Effector memory CD8-positive, alpha-beta T cell (primary cell): Measurements from ENCODE around the gene IL22RA1.

ENCODE experiments used
- ATAC-seq: fragments of 150-1000 bp; cut with Tn5 transposase; replicated peaks from 2 replicates; pipeline ENCODE4 v1.10.0; 2021; ENCODE audit warnings: mild to moderate bottlenecking, moderate library complexity
- DNase-seq, 3 experiments: peaks; one replicate each; pipeline ENCODE4 v3.0.0; 2021
- H3K27ac Mint-ChIP-seq, 2 donors: one replicate each; pipeline ENCODE4 v1.8.0; 2022; ENCODE audit warnings: mild to moderate bottlenecking in 2 of 2, mixed read lengths in 2 of 2, moderate library complexity in 2 of 2
- H3K27me3 Mint-ChIP-seq, 2 donors: one replicate each; pipeline ENCODE4 v1.8.0; 2022; ENCODE audit warnings: mixed read lengths in 2 of 2
- H3K36me3 Mint-ChIP-seq: one replicate; pipeline ENCODE4 v1.8.0; 2022; ENCODE audit warnings: mild to moderate bottlenecking, moderate library complexity, mixed read lengths; ENCODE audit not compliant: insufficient read depth
- H3K4me1 Mint-ChIP-seq, 2 donors: one replicate each; pipeline ENCODE4 v1.8.0; 2022; ENCODE audit warnings: low read depth in 2 of 2, mixed read lengths in 2 of 2
- H3K4me3 Mint-ChIP-seq, 2 donors: one replicate each; pipeline ENCODE4 v1.8.0; 2022; ENCODE audit warnings: mild to moderate bottlenecking in 2 of 2, mixed read lengths in 2 of 2, moderate library complexity in 2 of 2
- H3K9me3 Mint-ChIP-seq, 2 donors: one replicate each; pipeline ENCODE4 v1.8.0; 2022; ENCODE audit warnings: mixed read lengths in 2 of 2

IL22RA1 gene

DNA sequence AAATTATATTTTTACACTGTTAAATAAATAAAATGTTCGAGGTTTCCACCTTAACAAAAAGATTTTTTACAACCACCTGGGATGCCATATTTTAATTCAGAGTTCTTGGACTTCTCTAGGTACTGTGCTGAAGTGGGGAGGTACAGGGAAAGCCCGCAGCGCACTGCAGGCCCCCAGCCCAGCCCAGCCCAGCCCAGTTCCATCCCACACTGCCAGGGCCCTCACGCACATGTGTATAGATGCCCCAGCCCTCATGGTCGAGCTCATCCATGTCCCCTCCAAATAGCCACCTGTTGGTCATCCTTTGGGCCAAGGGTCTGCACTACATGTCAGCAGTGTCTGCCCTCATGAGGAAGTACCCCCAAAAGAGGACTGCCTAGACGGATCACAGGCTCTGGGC lies 19.3 kb downstream of the IL22RA1 start:
- ATAC-seq (no peak), DNase-seq (no peak)
- H3K9me3 Mint-ChIP-seq = no peaks in the 10 kb centered on the region
- no peak overlapping the region for H3K27ac Mint-ChIP-seq
- H3K4me1 Mint-ChIP-seq = no peaks in the 10 kb centered on the region
- H3K4me3 Mint-ChIP-seq = no peak overlapping the region
- H3K36me3 Mint-ChIP-seq = no peaks in the 10 kb centered on the region
- peaks cover 25 to 40% of the 10 kb centered on the region in 2 donors for H3K27me3 Mint-ChIP-seq

DNA sequence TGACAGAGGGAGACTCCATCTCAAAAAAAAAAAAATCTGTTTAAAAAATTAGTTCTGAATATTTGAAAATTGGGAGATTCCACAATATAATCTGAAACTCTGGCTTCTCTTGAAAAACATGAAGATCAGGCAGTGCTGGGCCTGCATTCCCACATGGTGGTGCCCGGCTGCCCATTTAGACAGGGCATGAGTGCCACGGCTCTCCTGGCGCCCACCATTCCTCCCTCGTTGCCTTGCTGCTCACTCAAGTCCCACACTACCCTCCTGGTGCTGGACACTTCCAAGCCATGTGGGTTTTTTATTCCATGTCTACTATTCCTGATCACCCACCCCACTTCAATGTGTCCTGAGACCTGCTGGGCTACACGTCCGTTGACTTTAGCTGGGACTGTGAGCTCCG lies 20.2 kb downstream of the IL22RA1 start:
- Mint-ChIP-seq H3K36me3 (no peaks in the 10 kb centered on the region), H3K27ac (no peak overlapping the region), H3K27me3 (peaks cover 33 to 49% of the 10 kb centered on the region in 2 donors), H3K9me3 (no peaks in the 10 kb centered on the region), H3K4me1 (peaks cover 0 to under 1% of the 10 kb centered on the region in 2 donors), H3K4me3 (no peak overlapping the region)
- no peak for DNase-seq
- ATAC-seq = no peak

- Mint-ChIP-seq H3K36me3 (no peaks in the 10 kb centered on the region), H3K27me3 (peaks cover 45 to 62% of the 10 kb centered on the region in 2 donors), H3K9me3 (no peaks in the 10 kb centered on the region), H3K4me1 (peaks cover 0 to 2% of the 10 kb centered on the region in 2 donors), H3K4me3 (no peak overlapping the region), H3K27ac (peak overlapping the region in 1 of 2 donors; percentile 23)
- ATAC-seq (no peak), DNase-seq (no peak)
Observed at GRCh38 chr1:24121406-24121805, 21.5 kb downstream of the IL22RA1 start.

- peaks cover 0 to 2% of the 10 kb centered on the region in 2 donors for H3K4me1 Mint-ChIP-seq
- no peak overlapping the region for H3K4me3 Mint-ChIP-seq
- H3K36me3 Mint-ChIP-seq = no peaks in the 10 kb centered on the region
- no peaks in the 10 kb centered on the region for H3K9me3 Mint-ChIP-seq
- H3K27ac Mint-ChIP-seq = peak overlapping the region in 1 of 2 donors; percentile 23
- DNase-seq (no peak), ATAC-seq (no peak)
- peaks cover 50 to 67% of the 10 kb centered on the region in 2 donors for H3K27me3 Mint-ChIP-seq
Observed at GRCh38 chr1:24120965-24121364, 22.0 kb downstream of the IL22RA1 start.

DNA sequence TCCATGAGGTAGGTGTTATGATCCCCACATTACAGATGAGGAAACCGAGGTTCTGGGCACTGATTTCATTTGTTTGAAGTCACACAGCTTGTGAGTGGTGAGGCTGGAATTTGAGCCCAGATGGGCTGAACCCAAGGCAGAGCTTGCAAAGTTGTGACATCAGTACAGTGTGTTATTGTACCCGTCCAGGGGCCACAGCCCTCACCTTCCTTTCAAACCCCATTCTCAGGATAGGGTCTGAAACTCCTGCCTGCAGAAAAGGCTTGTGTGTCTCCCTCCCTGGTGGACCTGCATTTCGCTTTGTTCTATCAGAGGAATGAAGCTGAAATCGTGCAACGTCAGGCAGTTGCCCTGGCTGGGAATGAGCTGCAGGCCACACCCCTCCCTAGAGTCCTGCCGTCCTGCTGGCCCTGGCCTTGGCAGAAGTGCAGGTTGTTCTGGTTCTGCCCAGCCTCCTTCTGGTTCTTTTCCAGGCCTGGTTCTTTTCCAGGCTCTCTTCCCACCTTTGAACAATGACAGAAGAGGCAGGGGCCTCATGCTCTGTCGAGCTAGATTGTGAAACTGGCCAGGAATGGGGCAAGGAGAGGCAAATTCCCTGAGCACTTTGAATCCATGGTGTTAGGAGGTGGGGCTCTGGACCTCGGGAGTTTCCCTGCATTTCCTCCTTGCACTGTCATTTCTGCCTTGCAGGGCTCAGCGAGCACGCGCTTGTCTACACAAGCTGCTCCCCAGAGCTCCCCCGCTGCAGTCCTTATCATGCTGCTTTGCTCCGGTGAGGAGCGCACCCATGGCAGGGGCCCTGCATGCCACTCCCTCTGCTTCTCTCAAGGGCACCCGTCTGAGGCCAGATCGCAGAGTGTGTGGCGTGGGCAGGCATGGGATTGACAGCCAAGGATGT lies 22.8 kb downstream of the IL22RA1 start:
- Mint-ChIP-seq H3K4me3 (no peak overlapping the region), H3K36me3 (no peaks in the 10 kb centered on the region), H3K4me1 (peaks cover 0 to 2% of the 10 kb centered on the region in 2 donors), H3K9me3 (no peaks in the 10 kb centered on the region), H3K27ac (no peak overlapping the region), H3K27me3 (peaks cover 55 to 75% of the 10 kb centered on the region in 2 donors)
- DNase-seq (no peak), ATAC-seq (no peak)

DNA sequence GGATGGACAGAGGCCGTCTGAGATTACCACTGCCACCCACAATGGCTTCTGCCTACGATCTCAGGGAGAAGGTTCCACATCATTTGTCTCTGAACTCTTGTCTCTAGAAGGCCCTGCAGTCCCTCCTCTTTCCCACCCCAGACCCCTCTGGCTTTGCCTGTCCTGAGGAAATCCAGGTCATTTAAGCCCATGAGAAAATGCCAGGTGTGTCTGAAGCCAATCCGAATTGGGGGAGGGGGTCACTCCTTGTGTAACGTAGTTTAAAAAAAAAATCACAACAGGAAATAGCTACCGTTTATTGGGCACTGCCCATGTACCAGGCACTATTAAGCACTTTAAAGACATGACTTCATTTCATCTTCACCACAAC lies 23.5 kb downstream of the IL22RA1 start:
- H3K27me3 Mint-ChIP-seq = peaks cover 55 to 82% of the 10 kb centered on the region in 2 donors
- H3K9me3 Mint-ChIP-seq = no peaks in the 10 kb centered on the region
- H3K27ac Mint-ChIP-seq = no peak overlapping the region
- ATAC-seq (no peak), DNase-seq (no peak)
- no peaks in the 10 kb centered on the region for H3K36me3 Mint-ChIP-seq
- no peak overlapping the region for H3K4me3 Mint-ChIP-seq
- peaks cover 0 to 2% of the 10 kb centered on the region in 2 donors for H3K4me1 Mint-ChIP-seq

DNA sequence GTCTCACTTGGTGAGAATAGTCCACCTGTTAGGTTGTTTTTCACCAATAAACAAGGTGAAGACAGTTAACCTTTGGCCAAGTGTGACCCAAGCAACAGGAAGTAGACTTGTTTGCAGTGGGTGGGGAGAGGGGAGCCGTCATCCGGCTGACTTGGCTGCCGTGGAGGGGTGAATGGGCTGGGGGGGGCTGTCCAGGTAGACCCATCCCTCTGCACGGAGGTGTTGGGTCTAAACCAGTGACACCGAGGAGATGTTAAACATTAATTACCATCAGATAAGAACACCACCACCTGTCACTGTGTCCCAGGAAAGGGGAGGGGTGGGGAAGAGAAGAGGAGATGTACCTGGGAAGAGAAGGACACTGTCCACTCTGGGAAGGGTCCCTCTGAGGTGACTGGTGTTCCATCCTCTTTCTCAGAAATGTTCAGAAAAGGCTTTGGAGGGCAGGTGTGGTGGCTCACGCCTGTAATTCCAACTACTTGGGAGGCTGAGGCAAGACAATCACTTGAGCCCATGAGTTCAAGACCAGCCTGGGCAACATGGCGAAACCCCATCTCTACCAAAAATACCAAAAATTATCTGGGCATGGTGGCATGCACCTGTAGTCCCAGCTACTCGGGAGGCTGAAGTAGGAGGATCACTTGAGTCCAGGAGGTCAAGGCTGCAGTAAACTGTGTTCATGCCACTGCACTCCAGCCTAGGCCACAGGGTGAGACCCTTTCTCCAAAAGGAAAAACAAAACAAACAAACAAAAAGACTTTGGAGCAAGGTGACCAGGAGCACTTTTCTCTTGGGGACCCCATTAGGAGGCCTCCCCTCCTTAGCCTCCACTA lies 24.3 kb downstream of the IL22RA1 start:
- Mint-ChIP-seq H3K4me3 (no peak overlapping the region), H3K27ac (no peak overlapping the region), H3K36me3 (no peaks in the 10 kb centered on the region), H3K9me3 (no peaks in the 10 kb centered on the region), H3K4me1 (peaks cover 0 to 2% of the 10 kb centered on the region in 2 donors), H3K27me3 (peaks cover 62 to 83% of the 10 kb centered on the region in 2 donors)
- no peak for DNase-seq
- ATAC-seq = no peak

DNA sequence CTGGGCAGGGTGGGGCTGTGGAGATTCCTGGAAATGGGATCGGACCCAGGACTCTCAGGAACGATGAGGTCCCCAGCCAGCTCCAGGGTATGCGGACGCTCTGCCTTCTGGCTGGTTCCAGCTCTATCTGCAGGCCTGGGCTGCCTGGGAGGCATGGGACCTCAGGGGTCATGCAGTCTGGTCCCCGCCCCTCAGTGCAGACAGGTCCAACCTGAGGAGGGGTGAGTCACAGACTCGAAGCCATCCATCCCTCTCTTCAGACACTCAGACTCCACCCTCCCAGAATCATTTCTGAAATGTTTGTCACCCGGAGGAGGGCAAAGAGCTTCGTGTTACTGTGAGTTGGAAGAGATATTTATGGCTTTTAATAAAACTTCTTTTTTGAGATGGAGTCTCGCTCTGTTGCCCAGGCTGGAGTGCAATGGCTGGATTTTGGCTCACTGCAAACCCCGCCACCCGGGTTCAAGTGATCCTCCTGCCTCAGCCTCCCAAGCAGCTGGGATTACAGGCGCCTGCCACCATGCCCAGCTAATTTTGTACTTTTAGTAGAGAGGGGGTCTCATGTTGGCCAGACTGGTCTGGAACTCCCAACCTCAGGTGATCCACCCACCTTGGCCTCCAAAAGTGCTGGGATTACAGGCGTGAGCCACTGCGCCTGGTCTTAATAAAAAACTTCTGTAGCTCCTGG lies 25.1 kb downstream of the IL22RA1 start:
- ATAC-seq (no peak), DNase-seq (no peak)
- Mint-ChIP-seq H3K9me3 (no peaks in the 10 kb centered on the region), H3K4me1 (peaks cover 6% of the 10 kb centered on the region in 2 donors), H3K4me3 (no peak overlapping the region), H3K27ac (no peak overlapping the region), H3K36me3 (no peaks in the 10 kb centered on the region), H3K27me3 (peaks cover 69 to 90% of the 10 kb centered on the region in 2 donors)

- Mint-ChIP-seq H3K36me3 (no peaks in the 10 kb centered on the region), H3K9me3 (no peaks in the 10 kb centered on the region), H3K4me3 (no peak overlapping the region), H3K4me1 (peaks cover 12% of the 10 kb centered on the region in 2 donors), H3K27ac (no peak overlapping the region), H3K27me3 (peaks cover 68 to 97% of the 10 kb centered on the region in 2 donors)
- DNase-seq (no peak), ATAC-seq (no peak)
Observed at GRCh38 chr1:24117132-24117531, 25.8 kb downstream of the IL22RA1 start.

DNA sequence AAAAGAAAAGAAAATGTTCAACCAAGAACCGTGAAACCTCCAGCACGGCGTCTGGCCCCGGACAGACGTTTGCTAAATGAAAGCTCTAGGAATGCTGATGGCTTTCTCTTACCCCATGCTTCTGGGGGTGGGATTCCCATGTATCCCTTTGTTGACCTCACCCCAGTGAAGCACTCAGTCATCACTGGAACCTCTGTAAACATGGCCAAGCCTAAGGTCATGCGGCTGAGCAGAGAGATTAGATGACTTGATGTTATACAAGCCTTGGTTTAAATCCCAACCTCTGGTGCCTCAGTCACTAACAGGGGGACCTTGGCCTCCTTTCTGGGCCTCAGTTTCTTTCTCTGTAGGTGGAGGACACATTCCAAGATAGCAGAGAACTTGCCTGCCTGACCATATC lies 28.2 kb downstream of the IL22RA1 start:
- no peak overlapping the region for H3K4me3 Mint-ChIP-seq
- DNase-seq (no peak), ATAC-seq (no peak)
- no peaks in the 10 kb centered on the region for H3K9me3 Mint-ChIP-seq
- H3K36me3 Mint-ChIP-seq = no peaks in the 10 kb centered on the region
- H3K27me3 Mint-ChIP-seq = peaks cover 45 to 86% of the 10 kb centered on the region in 2 donors
- no peak overlapping the region for H3K27ac Mint-ChIP-seq
- H3K4me1 Mint-ChIP-seq = peaks cover 12 to 14% of the 10 kb centered on the region in 2 donors

- DNase-seq = no peak
- no peak for ATAC-seq
- H3K36me3 Mint-ChIP-seq = no peaks in the 10 kb centered on the region
- no peak overlapping the region for H3K4me3 Mint-ChIP-seq
- peaks cover 12 to 16% of the 10 kb centered on the region in 2 donors for H3K4me1 Mint-ChIP-seq
- no peaks in the 10 kb centered on the region for H3K9me3 Mint-ChIP-seq
- peak overlapping the region in 1 of 2 donors; percentile 46 for H3K27ac Mint-ChIP-seq
- H3K27me3 Mint-ChIP-seq = peaks cover 45 to 85% of the 10 kb centered on the region in 2 donors
Observed at GRCh38 chr1:24113641-24114033, 29.3 kb downstream of the IL22RA1 start.

GRCh38 chr1:24111996-24112779 lies 30.8 kb downstream of the IL22RA1 start, which contains the start of gene MYOM3:
Gene MYOM3 (minus strand): TSS chr1:24112135. CDS start chr1:24108636, 3,499 bp downstream.
- Mint-ChIP-seq H3K36me3 (no peaks in the 10 kb centered on the region), H3K27me3 (peaks cover 32 to 79% of the 10 kb centered on the region in 2 donors), H3K9me3 (no peaks in the 10 kb centered on the region), H3K4me3 (peak within 1 kb of the TSS in 1 of 2 donors; percentile 20), H3K27ac (no peak within 1 kb of the TSS), H3K4me1 (peaks cover 12 to 14% of the 10 kb centered on the region in 2 donors)
- DNase-seq (peak; percentile 28 to 36 (median 28)), ATAC-seq (peak; percentile 96)
